ENCODE measurements around the gene DISP1.

The DISP1 gene

GRCh38 chr1:222814536-222815439 lies at the start of gene DISP1:
Gene DISP1, plus strand, starts transcription at chr1:222815039. Its CDS starts 127,785 bp downstream, at chr1:222942824.
- H3K9me3 Mint-ChIP-seq: no peaks in the 10 kb centered on the region
- H3K27ac Mint-ChIP-seq: peak within 1 kb of the TSS; percentile 85
- peak within 1 kb of the TSS; percentile 84 for H3K4me3 Mint-ChIP-seq
- no peaks in the 10 kb centered on the region for H3K36me3 Mint-ChIP-seq
- peaks cover 27% of the 10 kb centered on the region for H3K4me1 Mint-ChIP-seq
- ATAC-seq: peak; percentile 94
- H3K27me3 Mint-ChIP-seq: no peaks in the 10 kb centered on the region

GRCh38 chr1:222767152-222767571 lies 47.7 kb upstream of the DISP1 start:
- Mint-ChIP-seq H3K36me3 (peaks cover 19% of the 10 kb centered on the region), H3K27ac (peak overlapping the region; percentile 70), H3K4me3 (no peak overlapping the region), H3K27me3 (no peaks in the 10 kb centered on the region), H3K9me3 (peaks cover 14% of the 10 kb centered on the region), H3K4me1 (peaks cover 29% of the 10 kb centered on the region)
- ATAC-seq: peak; percentile 60

- H3K27ac Mint-ChIP-seq: no peak overlapping the region
- ATAC-seq: no peak
- peaks cover 18% of the 10 kb centered on the region for H3K36me3 Mint-ChIP-seq
- no peaks in the 10 kb centered on the region for H3K27me3 Mint-ChIP-seq
- H3K4me3 Mint-ChIP-seq: no peak overlapping the region
- peaks cover 43% of the 10 kb centered on the region for H3K4me1 Mint-ChIP-seq
- peaks cover 14% of the 10 kb centered on the region for H3K9me3 Mint-ChIP-seq
Measured at GRCh38 chr1:222768592-222768991, 46.2 kb upstream of the DISP1 start.

- ATAC-seq: no peak
- Mint-ChIP-seq H3K27me3 (no peaks in the 10 kb centered on the region), H3K9me3 (peaks cover 14% of the 10 kb centered on the region), H3K36me3 (peaks cover 12% of the 10 kb centered on the region), H3K4me1 (peaks cover 45% of the 10 kb centered on the region), H3K27ac (no peak overlapping the region), H3K4me3 (no peak overlapping the region)
Measured at GRCh38 chr1:222769181-222769580, 45.7 kb upstream of the DISP1 start.

GRCh38 chr1:222769971-222770620 lies 44.7 kb upstream of the DISP1 start:
- peaks cover 8% of the 10 kb centered on the region for H3K36me3 Mint-ChIP-seq
- H3K27ac Mint-ChIP-seq: peak overlapping the region; percentile 97
- no peaks in the 10 kb centered on the region for H3K27me3 Mint-ChIP-seq
- peaks cover 52% of the 10 kb centered on the region for H3K4me1 Mint-ChIP-seq
- H3K9me3 Mint-ChIP-seq: peaks cover 16% of the 10 kb centered on the region
- ATAC-seq: no peak
- H3K4me3 Mint-ChIP-seq: no peak overlapping the region

- Mint-ChIP-seq H3K9me3 (peaks cover 16% of the 10 kb centered on the region), H3K27me3 (no peaks in the 10 kb centered on the region), H3K36me3 (peaks cover 8% of the 10 kb centered on the region), H3K4me3 (peak overlapping the region; percentile 63), H3K4me1 (peaks cover 38% of the 10 kb centered on the region), H3K27ac (peak overlapping the region; percentile 97)
- peak; percentile 94 for ATAC-seq
Measured at GRCh38 chr1:222772996-222773379, 41.9 kb upstream of the DISP1 start.

- Mint-ChIP-seq H3K36me3 (peaks cover 5% of the 10 kb centered on the region), H3K4me3 (no peak overlapping the region), H3K27me3 (no peaks in the 10 kb centered on the region), H3K4me1 (peaks cover 20% of the 10 kb centered on the region), H3K27ac (no peak overlapping the region), H3K9me3 (peaks cover 5% of the 10 kb centered on the region)
- no peak for ATAC-seq
Measured at GRCh38 chr1:222777463-222777862, 37.4 kb upstream of the DISP1 start.

GRCh38 chr1:222777977-222778376 lies 36.9 kb upstream of the DISP1 start:
- Mint-ChIP-seq H3K4me3 (no peak overlapping the region), H3K9me3 (peaks cover 5% of the 10 kb centered on the region), H3K27ac (no peak overlapping the region), H3K36me3 (peaks cover 5% of the 10 kb centered on the region), H3K27me3 (no peaks in the 10 kb centered on the region), H3K4me1 (peaks cover 15% of the 10 kb centered on the region)
- no peak for ATAC-seq

GRCh38 chr1:222781251-222781650 lies 33.6 kb upstream of the DISP1 start:
- H3K4me1 Mint-ChIP-seq: peaks cover 11% of the 10 kb centered on the region

GRCh38 chr1:222783051-222783450 lies 31.8 kb upstream of the DISP1 start:
- Mint-ChIP-seq H3K4me3 (no peak overlapping the region), H3K9me3 (no peaks in the 10 kb centered on the region), H3K27me3 (no peaks in the 10 kb centered on the region), H3K4me1 (peaks cover 18% of the 10 kb centered on the region), H3K36me3 (peaks cover 5% of the 10 kb centered on the region), H3K27ac (no peak overlapping the region)
- no peak for ATAC-seq

More at GRCh38 chr1:222781251-222781650, 33.6 kb upstream of the DISP1 start:
- no peaks in the 10 kb centered on the region for H3K9me3 Mint-ChIP-seq
- ATAC-seq: no peak
- no peak overlapping the region for H3K27ac Mint-ChIP-seq
- H3K36me3 Mint-ChIP-seq: peaks cover 5% of the 10 kb centered on the region
- no peak overlapping the region for H3K4me3 Mint-ChIP-seq
- H3K27me3 Mint-ChIP-seq: no peaks in the 10 kb centered on the region

- Mint-ChIP-seq H3K4me3 (no peak overlapping the region), H3K9me3 (peaks cover 4% of the 10 kb centered on the region), H3K4me1 (peaks cover 30% of the 10 kb centered on the region), H3K27me3 (no peaks in the 10 kb centered on the region), H3K36me3 (peaks cover 6% of the 10 kb centered on the region), H3K27ac (no peak overlapping the region)
- ATAC-seq: no peak
Measured at GRCh38 chr1:222784371-222784770, 30.5 kb upstream of the DISP1 start.

- no peak for ATAC-seq
- no peak overlapping the region for H3K27ac Mint-ChIP-seq
- peaks cover 30% of the 10 kb centered on the region for H3K4me1 Mint-ChIP-seq
- H3K27me3 Mint-ChIP-seq: no peaks in the 10 kb centered on the region
- no peak overlapping the region for H3K4me3 Mint-ChIP-seq
- H3K9me3 Mint-ChIP-seq: peaks cover 10% of the 10 kb centered on the region
- H3K36me3 Mint-ChIP-seq: peaks cover 11% of the 10 kb centered on the region
Measured at GRCh38 chr1:222784916-222785315, 29.9 kb upstream of the DISP1 start.

- peaks cover 30% of the 10 kb centered on the region for H3K4me1 Mint-ChIP-seq
- no peaks in the 10 kb centered on the region for H3K27me3 Mint-ChIP-seq
Measured at GRCh38 chr1:222785529-222785928, 29.3 kb upstream of the DISP1 start.

GRCh38 chr1:222786121-222786520 lies 28.7 kb upstream of the DISP1 start:
- no peaks in the 10 kb centered on the region for H3K27me3 Mint-ChIP-seq
- H3K36me3 Mint-ChIP-seq: peaks cover 19% of the 10 kb centered on the region
- H3K4me3 Mint-ChIP-seq: no peak overlapping the region
- H3K27ac Mint-ChIP-seq: no peak overlapping the region
- peaks cover 30% of the 10 kb centered on the region for H3K4me1 Mint-ChIP-seq
- peaks cover 17% of the 10 kb centered on the region for H3K9me3 Mint-ChIP-seq
- ATAC-seq: no peak

More at GRCh38 chr1:222785529-222785928, 29.3 kb upstream of the DISP1 start:
- Mint-ChIP-seq H3K4me3 (no peak overlapping the region), H3K9me3 (peaks cover 16% of the 10 kb centered on the region), H3K36me3 (peaks cover 18% of the 10 kb centered on the region), H3K27ac (no peak overlapping the region)
- ATAC-seq: no peak

GRCh38 chr1:222787729-222788128 lies 27.1 kb upstream of the DISP1 start:
- Mint-ChIP-seq H3K27me3 (no peaks in the 10 kb centered on the region), H3K9me3 (peaks cover 17% of the 10 kb centered on the region), H3K36me3 (peaks cover 14% of the 10 kb centered on the region), H3K27ac (peak overlapping the region; percentile 29), H3K4me1 (peaks cover 33% of the 10 kb centered on the region), H3K4me3 (no peak overlapping the region)
- ATAC-seq: no peak
